OCI-M1 (cell line): ENCODE results near the gene TIMP3.
A peak's percentile ranks its signal among the peaks of the same experiment; 100 is the strongest.

Experiments used
- DNase-seq: peaks from one replicate; lab custom pipeline; 2025; lab: John Stamatoyannopoulos, UW

Gene TIMP3

DNA sequence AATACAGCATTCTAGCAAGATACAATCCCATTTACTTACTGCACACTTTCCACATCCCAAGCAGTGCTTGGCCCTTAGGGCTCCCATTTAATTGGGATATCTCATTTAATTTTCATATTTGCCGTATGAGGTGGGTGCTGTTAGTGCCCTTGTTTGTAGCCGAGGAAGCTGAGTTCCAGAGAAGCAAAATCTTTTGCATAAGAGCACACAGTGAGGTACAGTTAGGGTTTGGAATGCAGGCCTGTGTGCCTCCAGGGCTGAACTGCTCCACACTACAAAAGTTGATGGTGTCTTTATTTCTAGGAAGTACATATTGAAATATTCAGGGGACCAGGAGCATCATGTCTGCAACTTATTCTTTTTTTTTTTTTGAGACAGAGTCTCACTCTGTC, 15.5 kb upstream of the TIMP3 start:
- no peak for DNase-seq

GRCh38 chr22:32788904-32789624, 12.4 kb upstream of the TIMP3 start:
- DNase-seq = no peak

DNA sequence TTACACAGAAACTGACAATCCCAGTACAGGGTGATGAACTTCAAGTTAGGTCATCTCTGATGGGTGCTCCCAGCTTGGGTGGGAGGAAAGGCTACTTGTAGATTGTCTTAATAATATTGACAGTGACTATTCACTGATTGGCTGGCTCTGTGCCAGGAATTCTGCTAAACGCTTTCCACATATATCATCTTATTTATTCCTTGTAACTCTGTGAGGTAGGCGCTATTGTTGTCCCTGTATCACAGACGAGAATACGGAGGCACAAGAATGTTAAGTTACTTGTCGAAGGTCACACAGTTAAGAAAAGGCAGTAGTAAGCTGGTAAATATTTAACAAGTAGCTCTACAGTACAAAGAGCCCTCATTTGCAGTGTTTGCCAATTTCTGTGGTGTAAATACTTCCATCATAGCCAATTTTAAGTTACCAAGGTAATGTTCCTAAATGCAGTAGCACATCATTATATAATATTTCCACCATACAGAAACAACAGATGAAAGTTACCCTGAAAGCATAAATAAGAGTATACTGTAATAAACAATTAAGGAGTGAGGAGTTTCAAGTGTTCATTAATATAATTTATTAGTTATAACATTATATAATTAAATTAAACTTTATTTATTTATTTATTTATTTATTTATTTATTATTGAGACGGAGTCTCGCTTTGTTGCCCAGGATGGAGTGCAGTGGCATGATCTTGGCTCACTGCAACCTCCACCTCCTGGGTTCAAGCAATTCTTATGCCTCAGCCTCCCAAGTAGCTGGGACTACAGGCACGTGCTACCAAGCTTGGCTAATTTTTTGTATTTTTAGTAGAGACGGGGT, 11.5 kb upstream of the TIMP3 start:
- peak; percentile 18 for DNase-seq

DNA sequence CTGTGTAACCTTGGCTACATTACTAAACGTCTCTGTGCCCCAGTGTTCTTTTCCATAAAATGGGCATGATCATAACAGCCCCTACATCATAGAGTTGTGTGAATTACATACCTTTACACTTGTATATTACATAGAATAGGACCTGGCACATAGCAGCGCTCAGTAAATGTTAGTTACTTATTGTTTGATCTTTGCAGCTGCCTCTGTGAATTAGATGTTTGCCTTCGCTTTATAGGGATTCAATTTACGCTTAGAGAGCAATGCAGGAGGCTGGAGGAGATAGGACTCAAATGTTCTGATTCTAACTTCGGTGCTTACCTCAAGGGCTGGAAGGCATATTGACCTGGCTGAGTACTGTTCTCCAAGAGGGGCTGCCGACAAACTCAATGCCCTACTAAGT, 10.4 kb upstream of the TIMP3 start:
- DNase-seq = no peak

DNA sequence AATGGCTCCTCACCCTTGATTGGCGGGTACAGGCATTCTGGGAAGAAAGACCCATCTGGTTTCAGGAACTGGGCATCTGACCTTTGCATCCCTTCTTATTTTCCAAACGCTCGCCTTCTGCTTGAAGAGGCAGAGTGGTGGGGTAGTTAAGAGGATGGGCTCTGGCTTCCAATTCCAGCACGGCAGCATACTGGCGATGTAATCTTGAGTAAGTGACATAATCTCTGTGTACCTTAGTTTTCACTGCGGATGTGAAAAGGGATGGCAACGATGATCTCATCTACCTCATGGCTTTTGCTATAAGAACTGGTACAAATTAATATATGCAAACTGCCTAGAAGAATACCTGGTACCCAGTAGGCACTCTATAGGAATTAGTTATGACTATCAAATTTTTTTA, 10.0 kb upstream of the TIMP3 start:
- no peak for DNase-seq

GRCh38 chr22:32793589-32793988, 7.9 kb upstream of the TIMP3 start:
- DNase-seq = no peak

- no peak for DNase-seq
These were observed 6.9 kb upstream of the TIMP3 start for GRCh38 chr22:32794449-32795213.

GRCh38 chr22:32795214-32795596, 6.3 kb upstream of the TIMP3 start:
- DNase-seq = no peak

GRCh38 chr22:32796865-32797573, 4.5 kb upstream of the TIMP3 start:
- peak; percentile 84 for DNase-seq

DNA sequence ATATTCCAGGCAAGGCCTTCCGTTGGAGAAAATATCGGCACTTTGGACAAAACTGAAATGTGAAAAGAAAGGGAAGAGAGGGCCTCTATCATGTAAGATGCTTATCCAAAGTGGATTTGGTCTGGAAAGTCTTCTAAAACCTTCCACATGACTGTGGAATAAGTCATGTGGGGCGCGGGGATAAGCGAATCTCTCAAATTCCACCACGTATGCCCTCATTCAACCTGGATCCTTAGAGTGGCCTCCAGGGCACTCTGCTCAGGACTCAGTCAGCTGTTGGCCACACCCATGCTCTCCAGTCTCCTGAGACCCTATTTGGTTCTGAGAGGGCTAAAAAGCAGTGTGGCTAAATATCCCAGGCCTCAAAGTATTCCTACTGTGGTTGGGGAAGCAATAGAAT, 2.0 kb upstream of the TIMP3 start:
- no peak for DNase-seq

GRCh38 chr22:32800158-32800882, 1.2 kb upstream of the TIMP3 start:
- peak; percentile 50 for DNase-seq

DNA sequence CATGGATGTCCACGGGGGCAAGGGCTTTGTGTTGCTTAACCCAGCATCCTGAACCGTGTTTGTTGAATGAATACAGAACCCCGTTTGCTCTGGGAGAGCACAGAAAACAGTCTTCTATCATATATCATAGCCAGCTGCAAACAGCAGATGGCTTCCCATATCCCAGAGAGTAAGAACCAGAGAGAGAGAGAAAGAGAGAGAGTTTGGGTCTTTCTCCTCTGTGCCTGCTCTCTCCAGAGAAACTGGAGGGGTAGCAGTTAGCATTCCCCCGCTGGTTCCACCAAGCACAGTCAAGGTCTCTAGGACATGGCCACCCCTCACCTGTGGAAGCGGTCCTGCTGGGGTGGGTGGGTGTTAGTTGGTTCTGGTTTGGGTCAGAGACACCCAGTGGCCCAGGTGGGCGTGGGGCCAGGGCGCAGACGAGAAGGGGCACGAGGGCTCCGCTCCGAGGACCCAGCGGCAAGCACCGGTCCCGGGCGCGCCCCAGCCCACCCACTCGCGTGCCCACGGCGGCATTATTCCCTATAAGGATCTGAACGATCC, 440 bp upstream of the TIMP3 start:
- peak; percentile 68 for DNase-seq

GRCh38 chr22:32802237-32802765, 796 bp downstream of the TIMP3 start:
- DNase-seq = no peak

GRCh38 chr22:32803020-32803737, 1.7 kb downstream of the TIMP3 start:
- DNase-seq = peak; percentile 42

DNA sequence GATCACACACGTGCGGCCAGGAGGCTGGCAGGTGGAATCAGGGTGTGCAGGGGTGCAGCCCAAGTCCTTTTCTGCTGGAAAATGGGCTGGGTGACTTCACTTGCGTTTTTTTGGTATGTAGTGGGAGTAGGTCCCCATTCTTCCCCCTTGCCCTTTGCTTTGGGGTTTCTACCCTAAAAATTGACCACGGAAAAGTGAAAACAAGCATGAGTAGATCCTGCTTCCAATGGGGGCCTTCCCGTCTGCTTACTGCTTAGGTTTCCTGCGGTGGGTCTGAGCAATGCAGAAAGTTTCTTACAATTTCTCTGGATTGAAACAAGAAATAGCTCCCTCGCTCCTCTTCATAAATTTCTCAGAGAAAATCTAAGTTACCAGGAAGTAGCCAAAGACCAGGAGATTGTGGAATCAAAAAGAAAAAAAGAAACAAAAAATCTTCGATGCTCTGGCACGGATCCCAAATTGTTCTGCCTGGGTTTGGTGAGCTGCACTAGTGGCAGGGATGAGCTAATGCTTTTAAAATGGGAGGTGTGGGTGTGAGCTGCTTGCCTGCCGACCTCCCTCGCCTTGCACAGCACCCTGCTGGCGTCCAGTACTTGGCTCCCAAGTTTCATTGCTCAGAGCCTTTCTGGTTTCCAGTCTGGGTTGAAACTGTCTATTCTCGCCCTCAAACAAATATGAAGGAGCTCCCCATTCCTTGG, 2.4 kb downstream of the TIMP3 start:
- DNase-seq = peak; percentile 46

DNA sequence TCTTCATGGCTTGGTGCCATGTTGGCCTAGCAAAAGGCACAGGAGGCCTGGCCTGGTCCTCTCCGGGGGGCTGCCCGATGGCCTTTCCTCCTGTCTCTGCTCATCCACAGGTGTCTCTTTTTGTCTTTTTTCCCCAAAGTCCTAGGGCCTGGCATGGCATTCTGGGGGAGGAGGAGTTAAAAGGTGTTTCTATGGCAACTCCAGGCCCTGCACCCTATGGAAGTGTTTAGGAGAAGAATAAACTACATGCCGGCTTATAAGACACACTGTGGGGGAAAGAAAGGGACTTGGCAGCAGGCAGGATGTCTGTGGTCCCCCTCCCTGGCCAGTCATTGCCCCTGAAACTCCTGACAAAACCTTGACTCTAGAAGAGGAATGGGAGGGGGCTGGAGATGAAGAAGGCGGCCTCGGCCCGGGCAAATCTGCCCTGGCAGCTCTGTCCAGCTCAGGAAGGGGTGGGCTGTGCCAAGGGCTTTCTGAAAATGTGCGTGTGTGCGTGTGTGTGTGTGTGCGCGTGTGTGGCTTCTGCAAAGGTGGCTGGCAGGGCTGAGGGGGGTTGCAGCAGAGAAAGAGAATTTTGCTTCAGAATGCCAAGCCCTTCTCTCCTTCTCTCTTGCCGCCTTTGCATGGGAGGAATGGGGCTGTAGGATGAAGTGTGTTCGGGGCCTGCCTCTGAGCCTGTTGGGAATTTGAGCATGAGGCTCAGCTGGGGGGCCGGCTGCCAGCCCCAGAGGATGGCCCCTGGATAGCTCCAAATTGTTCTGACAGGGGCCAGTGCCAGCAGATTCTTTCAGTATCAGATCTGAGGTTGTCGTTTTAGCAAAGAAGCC, 3.2 kb downstream of the TIMP3 start:
- peak; percentile 46 for DNase-seq

- DNase-seq = peak; percentile 43
These were observed 3.9 kb downstream of the TIMP3 start for GRCh38 chr22:32805361-32805881.

DNA sequence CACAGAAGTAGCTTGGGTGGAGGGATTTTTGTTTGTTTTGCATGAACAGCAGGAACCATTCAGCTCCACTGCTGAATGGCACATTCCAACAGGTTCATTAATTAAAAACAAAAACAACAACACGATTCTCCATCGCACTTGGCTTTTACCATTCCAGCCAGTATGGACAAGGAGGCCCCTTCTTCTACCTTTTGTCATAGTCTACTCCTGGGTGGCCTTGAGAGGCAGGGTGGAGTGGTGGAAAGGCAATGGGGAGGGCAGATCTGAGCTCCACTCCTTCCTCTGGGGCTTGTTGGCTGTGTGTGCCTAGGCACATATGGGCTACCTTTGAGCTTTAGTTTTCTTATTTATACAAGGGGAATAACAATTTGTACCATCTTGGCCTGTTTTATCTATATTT, 4.8 kb downstream of the TIMP3 start:
- no peak for DNase-seq
